HUDEP-2 (cell line): ENCODE data around the gene NSA2.

Experiments
- DNase-seq, 76 experiments: peaks; one replicate each; lab custom pipeline; 2025; ENCODE audit not compliant: unreplicated experiment in 76 of 76; lab: John Stamatoyannopoulos, UW

NSA2 gene

DNA sequence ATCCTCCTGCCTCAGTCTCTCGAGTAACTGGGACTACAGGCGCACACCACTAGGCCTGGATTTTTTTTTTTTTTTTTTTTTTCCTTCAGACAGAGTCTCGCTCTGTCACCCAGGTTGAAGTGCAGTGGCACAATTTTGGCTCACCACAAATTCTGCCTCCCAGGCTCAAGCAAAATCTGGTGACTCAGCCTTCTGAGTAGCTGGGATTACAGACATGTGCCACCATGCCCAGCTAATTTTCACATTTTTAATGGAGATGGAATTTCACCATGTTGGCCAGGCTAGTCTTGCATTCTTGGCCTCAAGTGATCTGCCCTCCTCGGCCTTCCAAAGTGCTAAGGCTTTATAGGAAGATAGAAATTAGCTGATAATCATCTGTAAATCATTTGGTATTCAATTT lies 43.9 kb downstream of the NSA2 start:
- DNase-seq, result no peak

DNA sequence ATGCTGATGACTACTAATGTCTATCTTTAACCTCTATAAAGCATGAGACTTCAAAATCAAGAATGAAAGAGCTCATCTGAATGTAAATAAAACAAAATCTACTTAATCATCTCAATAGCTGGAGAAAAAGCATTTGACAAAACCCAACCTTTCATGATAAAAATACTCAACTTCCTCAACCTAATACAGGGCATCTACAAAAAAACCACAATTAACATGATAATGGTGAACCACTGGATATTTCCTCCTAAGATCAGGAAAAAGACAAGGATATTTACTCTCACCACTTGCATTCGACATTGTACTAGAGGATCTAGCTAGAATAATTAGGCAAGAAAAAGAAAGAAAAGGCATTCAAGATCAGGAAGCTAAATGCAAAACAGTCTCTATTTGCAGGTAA lies 49.8 kb downstream of the NSA2 start:
- DNase-seq, result no peak

- DNase-seq, result no peak
These were observed 55.2 kb downstream of the NSA2 start for GRCh38 chr5:74822288-74822687.

DNA sequence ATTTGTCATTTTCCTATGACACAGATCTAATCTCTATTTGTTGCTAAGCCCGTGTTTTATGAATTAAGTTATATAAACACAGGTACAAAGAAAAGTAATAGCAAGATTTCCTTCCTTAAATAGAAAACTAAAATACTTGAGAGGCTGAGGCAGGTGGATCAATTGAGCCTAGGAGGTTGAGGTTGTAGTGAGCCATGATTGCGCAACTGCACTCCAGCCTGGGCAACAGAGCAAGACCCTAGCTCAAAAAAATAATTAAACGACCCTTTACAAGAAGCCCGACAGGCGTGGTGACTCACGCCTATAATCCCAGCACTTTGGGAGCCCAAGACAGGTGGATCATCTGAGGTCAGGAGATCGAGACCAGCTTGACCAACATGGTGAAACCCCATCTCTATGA lies 62.4 kb downstream of the NSA2 start:
- no peak for DNase-seq
